HG03159 (cell line): ENCODE results near the gene HMGCS1.
"Not testable (repeated sequence)": the region's sequence is repeated elsewhere in the genome, so short reads cannot be mapped to it uniquely, and the experiment has no call there.

Experiments used
- ATAC-seq: cut with Tn5 transposase; IDR thresholded peaks from one replicate; pipeline ENCODE4 v1.9.1; 2021; ENCODE audit warnings: mild to moderate bottlenecking, moderate library complexity; ENCODE audit not compliant: unreplicated experiment

Gene HMGCS1

GRCh38 chr5:43279548-43280274 is 33.5 kb downstream of the HMGCS1 start:
- no peak for ATAC-seq

GRCh38 chr5:43275391-43275790 is 37.8 kb downstream of the HMGCS1 start:
- no peak for ATAC-seq

GRCh38 chr5:43274435-43275114 is 38.6 kb downstream of the HMGCS1 start:
- no peak for ATAC-seq

GRCh38 chr5:43273552-43273951 is 39.7 kb downstream of the HMGCS1 start:
- ATAC-seq: no peak

GRCh38 chr5:43270645-43271044 is 42.6 kb downstream of the HMGCS1 start:
- no peak for ATAC-seq

- ATAC-seq: peak; percentile 76
Measured at GRCh38 chr5:43268188-43268820, 44.9 kb downstream of the HMGCS1 start.

- not testable (repeated sequence) for ATAC-seq
Measured at GRCh38 chr5:43262269-43262668, 50.9 kb downstream of the HMGCS1 start.

- ATAC-seq: no peak
Measured at GRCh38 chr5:43258116-43258515, 55.1 kb downstream of the HMGCS1 start.

- no peak for ATAC-seq
Measured at GRCh38 chr5:43256261-43256966, 56.8 kb downstream of the HMGCS1 start.

GRCh38 chr5:43255704-43256103 is 57.5 kb downstream of the HMGCS1 start:
- no peak for ATAC-seq

GRCh38 chr5:43251754-43252153 is 61.5 kb downstream of the HMGCS1 start:
- ATAC-seq: no peak

GRCh38 chr5:43245724-43246385 is 67.4 kb downstream of the HMGCS1 start:
- ATAC-seq: no peak

GRCh38 chr5:43244823-43245565 is 68.2 kb downstream of the HMGCS1 start:
- peak; percentile 84 for ATAC-seq

- ATAC-seq: no peak
Measured at GRCh38 chr5:43243270-43243669, 69.9 kb downstream of the HMGCS1 start.

GRCh38 chr5:43242196-43242595 is 71.0 kb downstream of the HMGCS1 start:
- no peak for ATAC-seq
